GM12878 (cell line): ENCODE measurements around the gene ADM2.

Experiments
- ASH2L ChIP-seq: fragments of 300-600, 200-600 bp; sonication (generic); IDR thresholded peaks from 2 replicates; pipeline ENCODE4 v1.6.1; 2017; ENCODE audit warnings: low read depth, mild to moderate bottlenecking, borderline replicate concordance
- ATF2 ChIP-seq: IDR thresholded peaks from 2 replicates; pipeline ENCODE4 v1.6.1; 2012; ENCODE audit warnings: low read length, inconsistent platforms
- CREB1 ChIP-seq: IDR thresholded peaks from 2 replicates; pipeline ENCODE4 v1.6.1; 2012; ENCODE audit warnings: low read depth, mild to moderate bottlenecking, inconsistent platforms
- ETV6 ChIP-seq, 2 experiments: fragments of 450-650 bp in 1 of 2; IDR thresholded peaks in 1 of 2; conservative IDR thresholded peaks in 1 of 2; 2 replicates each; pipeline ENCODE4 v1.6.1; 2014; ENCODE audit warnings: antibody characterized with exemption in 1 of 2, borderline replicate concordance in 1 of 2, low read depth in 1 of 2, mild to moderate bottlenecking in 1 of 2, moderate library complexity in 1 of 2
- EZH2 ChIP-seq: IDR thresholded peaks from 2 replicates; pipeline ENCODE4 v1.6.1; 2012; ENCODE audit warnings: low read depth, mild to moderate bottlenecking, control low read depth, inconsistent platforms, low read length, borderline replicate concordance; ENCODE audit not compliant: control insufficient read depth
- GABPA ChIP-seq: IDR thresholded peaks from 2 replicates; pipeline ENCODE4 v1.6.1; 2014; ENCODE audit warnings: antibody characterized with exemption, low read depth, mild to moderate bottlenecking, inconsistent platforms
- NFYA ChIP-seq: IDR thresholded peaks from 2 replicates; pipeline ENCODE4 v1.6.1; 2011; ENCODE audit warnings: low read depth, mild to moderate bottlenecking, low read length, improper control_type of control experiment, borderline replicate concordance
- POLR2A ChIP-seq: IDR thresholded peaks from 2 replicates; pipeline ENCODE4 v1.6.1; 2011; ENCODE audit warnings: low read depth, mild to moderate bottlenecking, low read length
- SUZ12 ChIP-seq: fragments of 200-600 bp; sonication (generic); IDR thresholded peaks from one replicate; pipeline ENCODE4 v1.6.1; 2018; ENCODE audit warnings: antibody characterized with exemption, mild to moderate bottlenecking; ENCODE audit not compliant: unreplicated experiment
- TAF1 ChIP-seq: IDR thresholded peaks from 2 replicates; pipeline ENCODE4 v1.6.1; 2011; ENCODE audit warnings: mild to moderate bottlenecking, low read depth, low read length, borderline replicate concordance
- ZNF274 ChIP-seq: IDR thresholded peaks from one replicate; pipeline ENCODE4 v1.8.0; 2011; ENCODE audit not compliant: insufficient read length, insufficient read depth
- TF ChIP-seq, protein P1 (sequence below), 3 experiments: IDR thresholded peaks in 2 of 3; conservative IDR thresholded peaks in 1 of 3; 2 replicates each; pipeline ENCODE4 v1.5.1; 2011; ENCODE audit warnings: low read depth in 3 of 3, low read length in 3 of 3, mild to moderate bottlenecking in 3 of 3, control low read depth in 2 of 3, moderate library complexity in 2 of 3, inconsistent platforms in 1 of 3, mixed read lengths in 1 of 3; ENCODE audit not compliant: control insufficient read depth in 2 of 3, insufficient read depth in 1 of 3; ENCODE audit errors: extremely low read depth in 1 of 3
- TF ChIP-seq, protein P2 (sequence below): fragments of 450-650 bp; IDR thresholded peaks from 2 replicates; pipeline ENCODE4 v1.6.1; 2017; ENCODE audit warnings: mild to moderate bottlenecking, moderate library complexity

DNA sequence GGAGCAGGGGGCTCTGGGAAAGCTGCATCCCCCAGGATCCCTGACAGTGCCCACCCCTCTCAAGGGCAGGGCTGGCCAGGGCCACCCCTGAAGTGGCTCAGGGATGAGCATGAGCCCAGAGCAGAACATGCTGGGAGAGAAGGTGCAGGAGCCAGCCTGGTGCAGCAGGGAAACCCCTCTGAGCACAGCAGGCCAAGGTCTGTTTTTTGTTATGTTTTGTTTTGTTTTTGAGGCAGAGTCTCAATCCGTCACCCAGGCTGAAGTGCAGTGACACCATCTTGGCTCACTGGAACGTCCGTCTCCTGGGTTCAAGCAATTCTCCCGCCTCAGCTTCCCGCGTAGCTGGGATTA is 5.7 kb upstream of the ADM2 start:
- TF ChIP-seq, protein P1, sequence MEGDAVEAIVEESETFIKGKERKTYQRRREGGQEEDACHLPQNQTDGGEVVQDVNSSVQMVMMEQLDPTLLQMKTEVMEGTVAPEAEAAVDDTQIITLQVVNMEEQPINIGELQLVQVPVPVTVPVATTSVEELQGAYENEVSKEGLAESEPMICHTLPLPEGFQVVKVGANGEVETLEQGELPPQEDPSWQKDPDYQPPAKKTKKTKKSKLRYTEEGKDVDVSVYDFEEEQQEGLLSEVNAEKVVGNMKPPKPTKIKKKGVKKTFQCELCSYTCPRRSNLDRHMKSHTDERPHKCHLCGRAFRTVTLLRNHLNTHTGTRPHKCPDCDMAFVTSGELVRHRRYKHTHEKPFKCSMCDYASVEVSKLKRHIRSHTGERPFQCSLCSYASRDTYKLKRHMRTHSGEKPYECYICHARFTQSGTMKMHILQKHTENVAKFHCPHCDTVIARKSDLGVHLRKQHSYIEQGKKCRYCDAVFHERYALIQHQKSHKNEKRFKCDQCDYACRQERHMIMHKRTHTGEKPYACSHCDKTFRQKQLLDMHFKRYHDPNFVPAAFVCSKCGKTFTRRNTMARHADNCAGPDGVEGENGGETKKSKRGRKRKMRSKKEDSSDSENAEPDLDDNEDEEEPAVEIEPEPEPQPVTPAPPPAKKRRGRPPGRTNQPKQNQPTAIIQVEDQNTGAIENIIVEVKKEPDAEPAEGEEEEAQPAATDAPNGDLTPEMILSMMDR (IDR thresholded peaks at IDR 0.05 in 2 of 3, conservative IDR thresholded peaks at IDR 0.05 in 1 of 3; ENCODE audit: control insufficient read depth in 2 of 3, extremely low read depth in 1 of 3, insufficient read depth in 1 of 3, low read depth in 3 of 3, low read length in 3 of 3): no peak
- TF ChIP-seq GABPA: no peak
- no peak for TF ChIP-seq ETV6 (conservative IDR thresholded peaks at IDR 0.05 in 1 of 2, IDR thresholded peaks at IDR 0.05 in 1 of 2; ENCODE audit: borderline replicate concordance in 1 of 2, low read depth in 1 of 2)
- TF ChIP-seq ATF2: no peak
- no peak for TF ChIP-seq NFYA
- TF ChIP-seq ZNF274: no peak
- TF ChIP-seq, protein P2, sequence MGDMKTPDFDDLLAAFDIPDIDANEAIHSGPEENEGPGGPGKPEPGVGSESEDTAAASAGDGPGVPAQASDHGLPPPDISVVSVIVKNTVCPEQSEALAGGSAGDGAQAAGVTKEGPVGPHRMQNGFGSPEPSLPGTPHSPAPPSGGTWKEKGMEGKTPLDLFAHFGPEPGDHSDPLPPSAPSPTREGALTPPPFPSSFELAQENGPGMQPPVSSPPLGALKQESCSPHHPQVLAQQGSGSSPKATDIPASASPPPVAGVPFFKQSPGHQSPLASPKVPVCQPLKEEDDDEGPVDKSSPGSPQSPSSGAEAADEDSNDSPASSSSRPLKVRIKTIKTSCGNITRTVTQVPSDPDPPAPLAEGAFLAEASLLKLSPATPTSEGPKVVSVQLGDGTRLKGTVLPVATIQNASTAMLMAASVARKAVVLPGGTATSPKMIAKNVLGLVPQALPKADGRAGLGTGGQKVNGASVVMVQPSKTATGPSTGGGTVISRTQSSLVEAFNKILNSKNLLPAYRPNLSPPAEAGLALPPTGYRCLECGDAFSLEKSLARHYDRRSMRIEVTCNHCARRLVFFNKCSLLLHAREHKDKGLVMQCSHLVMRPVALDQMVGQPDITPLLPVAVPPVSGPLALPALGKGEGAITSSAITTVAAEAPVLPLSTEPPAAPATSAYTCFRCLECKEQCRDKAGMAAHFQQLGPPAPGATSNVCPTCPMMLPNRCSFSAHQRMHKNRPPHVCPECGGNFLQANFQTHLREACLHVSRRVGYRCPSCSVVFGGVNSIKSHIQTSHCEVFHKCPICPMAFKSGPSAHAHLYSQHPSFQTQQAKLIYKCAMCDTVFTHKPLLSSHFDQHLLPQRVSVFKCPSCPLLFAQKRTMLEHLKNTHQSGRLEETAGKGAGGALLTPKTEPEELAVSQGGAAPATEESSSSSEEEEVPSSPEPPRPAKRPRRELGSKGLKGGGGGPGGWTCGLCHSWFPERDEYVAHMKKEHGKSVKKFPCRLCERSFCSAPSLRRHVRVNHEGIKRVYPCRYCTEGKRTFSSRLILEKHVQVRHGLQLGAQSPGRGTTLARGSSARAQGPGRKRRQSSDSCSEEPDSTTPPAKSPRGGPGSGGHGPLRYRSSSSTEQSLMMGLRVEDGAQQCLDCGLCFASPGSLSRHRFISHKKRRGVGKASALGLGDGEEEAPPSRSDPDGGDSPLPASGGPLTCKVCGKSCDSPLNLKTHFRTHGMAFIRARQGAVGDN: no peak
- no peak for TF ChIP-seq ASH2L
- no peak for TF ChIP-seq POLR2A
- TF ChIP-seq SUZ12: no peak
- TF ChIP-seq TAF1: no peak
- TF ChIP-seq EZH2: no peak
- TF ChIP-seq CREB1: no peak
